NCI-H1436 treated with DMSO at 0.1 percent for 48 hours (cell line): ENCODE results near the gene CTNNA2.

Experiments
- DNase-seq: peaks from one replicate; lab custom pipeline; 2025; lab: John Stamatoyannopoulos, UW

CTNNA2 gene

DNA sequence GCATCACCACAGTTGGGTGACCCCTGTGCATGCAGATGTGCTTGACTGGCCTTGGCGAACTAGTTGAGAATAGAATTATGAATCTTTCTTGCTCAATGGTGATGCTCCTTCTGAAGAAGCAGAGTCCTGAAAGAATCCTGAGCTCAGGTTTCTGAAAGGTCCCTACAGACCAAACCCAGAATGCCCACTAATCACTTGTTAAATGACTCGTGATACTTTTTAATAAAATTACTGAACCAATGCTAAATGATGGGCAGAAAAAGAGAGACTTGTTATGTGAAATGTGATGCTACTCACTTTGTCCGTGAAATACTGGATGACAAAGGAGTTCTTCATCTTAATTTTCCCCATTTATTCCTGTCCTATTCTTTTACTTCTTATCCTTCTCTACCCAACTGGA lies 1055.2 kb downstream of the CTNNA2 start:
- no peak for DNase-seq

DNA sequence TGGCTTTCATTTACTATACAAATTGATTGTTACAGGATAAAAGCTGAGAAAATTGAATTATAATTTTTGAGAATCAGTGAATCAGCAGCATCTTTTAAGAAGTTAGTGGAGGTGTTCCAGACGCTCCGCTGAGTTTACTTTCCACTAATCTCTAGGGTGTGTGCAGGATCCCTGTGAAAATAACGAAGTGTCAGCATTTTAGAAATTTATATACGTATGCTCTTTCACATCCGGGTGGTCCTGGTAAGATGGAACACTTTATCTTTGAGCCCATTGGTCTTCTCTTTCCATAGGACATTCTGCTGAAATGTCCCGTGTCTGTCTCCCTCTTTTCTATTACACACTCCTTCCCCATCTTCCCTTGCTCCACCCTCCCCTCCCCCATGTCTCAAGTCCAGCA lies 1060.3 kb downstream of the CTNNA2 start:
- no peak for DNase-seq

DNA sequence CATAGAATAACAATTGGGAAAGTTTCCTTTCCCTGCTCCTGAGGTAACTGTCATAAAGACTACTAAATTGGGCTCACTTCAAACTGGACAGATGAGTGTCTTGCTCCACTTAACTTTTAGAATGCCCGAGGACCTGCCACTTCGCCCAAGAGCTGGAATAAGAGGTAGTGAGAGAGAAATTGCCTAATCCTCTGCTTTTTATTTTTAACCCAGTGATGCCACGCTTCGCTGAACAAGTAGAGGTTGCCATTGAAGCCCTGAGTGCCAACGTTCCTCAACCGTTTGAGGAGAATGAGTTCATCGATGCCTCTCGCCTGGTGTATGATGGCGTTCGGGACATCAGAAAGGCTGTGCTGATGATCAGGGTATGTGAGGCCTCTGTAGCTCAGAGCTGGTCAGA lies 1061.1 kb downstream of the CTNNA2 start:
- DNase-seq = no peak

DNA sequence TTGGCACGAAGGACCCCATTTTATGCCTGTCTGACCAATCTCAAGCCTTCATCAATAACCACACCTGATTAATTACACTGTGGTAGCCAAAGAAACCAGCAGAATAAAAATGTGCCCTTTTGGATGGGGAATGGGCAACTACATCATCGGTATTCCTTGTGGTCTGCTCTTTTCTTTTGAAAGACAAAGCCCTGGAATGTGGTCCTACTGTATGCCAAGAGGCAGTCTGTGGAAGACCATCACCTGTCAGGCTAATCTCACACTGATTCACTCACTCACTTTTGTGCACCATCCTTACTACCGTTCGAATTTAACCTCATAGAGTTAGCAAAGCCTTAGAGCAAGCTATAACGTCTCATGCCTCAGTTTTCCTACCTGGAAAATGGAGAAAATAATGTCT lies 1066.9 kb downstream of the CTNNA2 start:
- no peak for DNase-seq

DNA sequence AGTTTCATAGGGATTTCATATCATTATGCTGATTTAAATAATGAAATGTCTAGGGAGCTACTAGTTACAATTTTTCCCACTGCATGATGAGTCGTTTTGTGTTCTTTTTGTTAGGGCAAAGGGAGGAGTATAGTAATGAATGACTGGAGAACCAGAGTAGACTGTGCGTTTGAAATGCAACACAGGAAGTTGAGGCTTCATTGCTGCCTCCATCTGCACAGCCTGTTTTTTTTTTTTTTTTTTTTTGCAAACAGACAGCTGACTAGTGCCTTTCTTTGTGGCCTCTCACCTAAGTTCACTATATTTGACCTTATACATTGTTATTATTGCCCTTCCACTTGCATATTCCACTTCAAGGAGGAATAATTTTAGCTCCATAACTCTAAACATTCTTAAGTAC lies 1078.4 kb downstream of the CTNNA2 start:
- DNase-seq = no peak

DNA sequence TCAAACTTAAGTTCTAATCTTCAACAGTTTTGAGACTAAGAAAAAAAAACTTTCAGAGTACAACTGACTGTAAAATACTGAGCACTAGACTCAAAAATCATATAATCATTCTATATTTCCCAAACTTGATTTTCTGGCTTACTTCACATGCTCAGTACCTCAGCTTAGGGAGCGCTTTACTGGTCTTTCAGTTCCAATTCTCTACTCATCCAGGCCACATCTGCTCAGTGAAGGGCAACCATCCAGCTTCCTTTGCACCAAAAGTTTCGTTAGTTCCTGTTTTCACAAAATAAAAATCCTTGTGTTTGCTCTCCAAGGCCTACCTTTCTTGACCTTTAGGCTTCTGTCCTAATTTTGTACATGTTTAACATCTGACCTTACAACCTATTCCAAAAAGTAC lies 1079.3 kb downstream of the CTNNA2 start:
- no peak for DNase-seq

DNA sequence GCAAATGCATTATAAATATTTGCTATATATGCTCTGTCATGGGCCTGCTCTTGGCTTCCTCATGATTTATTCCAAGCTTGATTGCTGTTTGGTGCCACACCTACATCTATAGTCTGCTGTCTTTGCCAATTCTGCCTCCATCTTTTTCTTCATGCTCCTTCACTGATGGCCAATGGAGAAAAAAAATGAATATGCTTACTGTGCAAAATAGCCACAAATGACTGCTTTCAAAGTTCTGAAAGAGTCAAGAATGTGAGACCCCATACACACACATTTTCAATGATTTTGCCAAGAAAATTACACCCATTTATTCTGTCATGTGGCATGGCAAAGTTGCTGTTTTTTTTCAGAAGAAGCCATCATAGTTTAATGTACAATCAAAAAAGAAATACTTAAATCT lies 1097.3 kb downstream of the CTNNA2 start:
- DNase-seq = no peak

DNA sequence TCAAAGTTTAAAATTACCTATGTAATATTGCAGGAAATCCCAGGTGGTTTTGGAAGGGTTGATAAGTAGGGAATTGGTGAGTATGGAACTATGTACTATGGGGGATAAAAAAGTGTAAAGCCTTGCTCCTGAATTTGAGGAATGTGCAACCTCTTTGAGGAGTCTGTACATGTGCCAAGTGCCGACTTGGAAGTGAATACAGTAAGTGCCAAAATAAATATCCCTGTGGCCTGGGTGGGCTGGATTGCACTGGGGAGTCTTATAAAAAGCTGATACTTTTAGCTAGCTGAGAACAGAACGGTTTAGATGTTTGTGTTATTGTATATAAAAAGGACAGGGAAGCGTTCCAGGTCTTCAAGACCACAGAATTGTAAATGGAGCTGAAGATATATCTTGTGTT lies 1108.8 kb downstream of the CTNNA2 start:
- no peak for DNase-seq

DNA sequence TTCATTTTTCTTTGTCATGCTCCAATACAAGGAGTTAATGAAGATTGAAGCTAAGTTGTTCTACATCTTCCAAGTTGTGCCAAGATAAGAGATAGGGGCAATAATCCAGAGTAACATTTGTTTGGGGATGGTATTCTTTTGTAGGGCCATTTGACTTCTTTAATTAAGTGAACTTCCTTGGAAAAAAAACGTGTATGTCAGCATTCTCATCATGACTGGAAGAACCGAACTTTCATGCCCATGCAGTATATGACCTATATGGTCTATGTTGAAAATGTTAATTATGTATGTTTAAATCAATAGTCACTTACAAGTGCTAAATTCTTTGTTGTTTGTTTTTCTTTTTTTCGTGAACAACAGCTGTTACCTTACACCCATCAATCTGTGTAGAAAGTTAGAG lies 1111.2 kb downstream of the CTNNA2 start:
- DNase-seq = no peak

DNA sequence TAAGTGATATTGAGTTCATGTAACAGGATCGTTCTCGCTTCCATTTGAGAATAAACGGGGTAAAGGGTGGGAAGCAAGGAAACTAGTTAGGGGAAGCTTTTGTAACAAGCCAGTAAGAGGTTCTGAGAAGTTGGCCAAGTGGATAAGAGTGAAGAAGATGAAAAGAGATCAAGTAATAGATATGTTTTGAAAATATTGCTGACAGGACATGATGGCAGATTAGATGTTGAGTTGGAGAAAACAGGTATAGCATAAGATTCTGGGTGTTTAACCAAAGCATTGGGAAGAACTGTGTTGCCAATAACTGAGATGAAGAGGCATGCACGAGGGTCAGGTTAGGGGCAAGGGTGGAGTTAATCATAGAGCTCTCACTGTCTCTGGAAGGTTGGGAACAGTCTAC lies 1121.7 kb downstream of the CTNNA2 start:
- no peak for DNase-seq

DNA sequence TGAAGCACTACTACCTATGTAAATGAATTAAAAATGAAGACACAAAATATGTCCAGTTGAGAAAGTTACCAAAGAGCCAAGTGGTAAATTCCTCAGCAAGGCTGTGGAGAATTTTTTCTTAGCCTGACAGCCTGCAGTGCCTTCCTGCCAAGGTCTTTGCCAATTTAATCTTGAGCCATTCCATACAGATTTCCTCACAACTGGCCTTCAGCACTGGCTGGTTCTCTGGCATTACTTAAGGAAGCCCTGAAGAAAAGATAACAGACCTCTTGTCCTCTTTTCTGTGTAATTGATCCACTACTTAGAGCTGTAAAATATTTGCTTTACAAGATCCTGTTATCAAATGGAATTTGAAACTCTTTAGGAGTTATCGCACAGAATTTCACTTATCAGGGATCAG lies 1125.9 kb downstream of the CTNNA2 start:
- DNase-seq = no peak

DNA sequence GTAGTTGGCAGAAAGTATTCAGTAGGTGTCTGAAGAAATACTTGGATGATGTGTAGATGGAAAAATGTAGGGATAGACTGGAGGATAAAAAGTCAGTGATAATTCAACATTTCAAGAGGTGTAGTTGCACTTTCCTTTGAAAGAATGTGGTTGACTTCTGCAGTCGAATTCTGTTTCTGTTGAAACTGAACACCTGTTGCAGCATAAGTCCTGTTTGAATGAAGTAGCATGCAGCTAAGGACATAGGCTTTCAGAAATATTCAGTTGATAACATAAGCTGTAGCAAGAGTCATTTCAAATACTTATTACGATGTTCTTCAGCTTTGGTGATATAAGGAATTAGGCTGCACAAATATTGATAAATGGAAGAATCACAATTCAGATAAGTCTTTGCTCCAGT lies 1129.6 kb downstream of the CTNNA2 start:
- no peak for DNase-seq

DNA sequence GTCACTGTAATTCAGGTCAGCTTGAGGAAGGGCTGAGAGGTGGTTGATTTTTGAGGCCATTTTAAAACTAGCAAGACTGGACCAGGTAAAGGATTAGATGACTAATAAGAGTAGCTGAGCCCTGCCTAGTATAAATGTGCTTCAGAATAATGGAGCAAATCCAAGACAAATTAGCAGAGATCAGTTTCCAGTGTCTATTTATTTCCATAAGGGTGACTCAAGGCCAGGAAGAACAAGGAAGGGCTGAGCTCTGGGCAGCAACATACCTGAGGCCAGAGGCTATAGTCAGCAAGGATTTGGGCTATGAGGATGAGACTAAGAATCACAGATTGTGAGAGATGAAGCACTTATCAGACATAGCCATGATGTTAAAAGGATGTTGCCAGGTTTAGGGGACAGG lies 1130.7 kb downstream of the CTNNA2 start:
- DNase-seq = no peak

DNA sequence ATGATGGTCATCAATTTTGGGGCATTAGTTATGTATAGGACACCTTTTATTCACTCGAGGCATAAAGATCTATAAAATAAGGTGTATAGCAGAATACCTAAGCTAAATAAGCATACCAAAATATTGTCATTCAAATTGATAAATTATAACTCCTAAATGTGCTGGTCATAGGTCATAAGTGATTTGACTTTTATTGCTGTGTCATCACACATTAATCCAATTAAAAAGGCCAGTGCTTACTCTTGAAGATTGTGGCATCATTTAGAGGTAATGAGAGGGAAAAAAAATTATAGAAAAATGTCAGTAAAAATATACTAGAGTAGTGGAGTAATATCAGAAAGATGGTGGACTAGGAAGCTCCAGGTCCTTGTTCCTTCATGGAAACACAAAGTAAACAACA lies 1138.6 kb downstream of the CTNNA2 start:
- no peak for DNase-seq

DNA sequence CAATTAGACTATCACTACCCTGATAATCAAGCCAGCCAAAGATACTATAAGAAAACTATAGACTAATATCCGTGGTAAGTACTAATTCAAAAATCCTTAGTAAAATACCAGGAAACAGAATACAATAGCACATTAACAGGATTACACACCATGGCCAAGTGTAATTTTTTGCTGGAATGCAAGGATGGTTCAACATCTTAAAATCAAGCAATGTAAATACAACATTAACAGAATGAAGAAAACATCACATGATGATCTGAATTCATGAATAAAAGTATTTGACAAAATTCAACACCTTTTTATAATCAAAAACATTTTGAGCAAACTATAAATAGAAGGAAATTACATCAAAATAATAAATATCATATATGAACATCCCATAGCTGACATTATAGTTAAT lies 1142.4 kb downstream of the CTNNA2 start:
- no peak for DNase-seq

DNA sequence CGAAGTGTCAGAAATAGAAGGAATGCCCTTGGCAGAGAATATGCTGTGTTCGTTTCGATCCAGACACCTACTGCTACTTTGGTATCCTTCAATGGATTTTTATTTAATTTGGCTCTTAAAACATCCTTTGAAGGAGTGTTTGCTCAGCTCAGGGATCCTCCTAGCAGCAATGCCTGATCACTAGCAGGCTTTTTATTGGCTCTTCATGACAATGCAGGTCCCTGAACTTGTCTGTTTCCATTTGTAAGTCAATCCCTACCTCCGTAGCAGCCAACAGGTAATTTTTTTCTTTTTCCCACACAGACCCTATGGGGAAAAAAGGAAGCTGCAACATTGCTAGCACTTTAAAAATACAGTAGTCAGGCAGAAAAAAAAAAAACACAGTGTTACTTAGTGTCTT lies 1157.9 kb downstream of the CTNNA2 start:
- no peak for DNase-seq

DNA sequence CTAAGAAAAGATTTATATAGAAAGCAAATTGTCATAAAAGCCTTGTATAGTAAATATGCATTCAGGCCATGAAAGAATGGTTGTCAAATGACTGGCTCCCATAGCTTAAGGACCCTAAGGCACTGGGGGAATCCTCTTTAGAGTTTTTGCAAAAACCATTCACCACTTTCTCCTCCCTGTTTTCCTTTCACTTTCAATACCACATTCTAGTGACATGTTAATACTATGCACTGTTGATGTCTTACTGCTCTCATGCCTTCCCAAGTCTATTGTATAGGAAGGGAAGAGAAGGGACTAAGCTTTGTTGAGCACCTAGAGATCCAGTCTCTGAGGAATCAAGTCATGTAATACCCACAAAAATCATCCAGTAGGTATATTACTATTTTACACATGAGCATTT lies 1174.7 kb downstream of the CTNNA2 start:
- no peak for DNase-seq

DNA sequence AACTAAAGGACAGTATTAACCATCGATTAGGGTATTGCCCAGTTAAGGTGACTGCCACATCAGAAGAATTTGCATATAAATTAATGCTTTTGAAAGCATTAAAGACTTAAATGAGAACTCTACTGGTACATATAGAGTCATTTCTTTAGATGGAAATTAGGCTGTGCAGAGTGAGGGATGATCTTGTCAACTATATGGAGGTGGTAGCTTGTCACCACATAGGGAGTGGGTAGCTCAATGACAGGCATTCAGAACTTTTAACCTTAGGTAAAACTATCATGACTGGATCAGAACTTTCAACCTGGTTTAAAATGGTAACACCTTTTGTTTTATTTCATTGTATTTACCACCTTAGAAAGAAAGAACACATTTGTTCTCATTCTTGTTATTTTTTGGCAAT lies 1176.3 kb downstream of the CTNNA2 start:
- DNase-seq = no peak
